Superior temporal gyrus (tissue), 1 donor: ENCODE results near the gene TUBA1C.
"Not testable (repeated sequence)": the region's sequence is repeated elsewhere in the genome, so short reads cannot be mapped to it uniquely, and the experiment has no call there.

Experiments used
- DNase-seq: peaks from one replicate; pipeline ENCODE4 v3.0.0-alpha.2; 2016; ENCODE audit errors: extremely low spot score

Gene TUBA1C

GRCh38 chr12:49255857-49256637, 8.8 kb upstream of the TUBA1C start:
- DNase-seq: no peak

DNA sequence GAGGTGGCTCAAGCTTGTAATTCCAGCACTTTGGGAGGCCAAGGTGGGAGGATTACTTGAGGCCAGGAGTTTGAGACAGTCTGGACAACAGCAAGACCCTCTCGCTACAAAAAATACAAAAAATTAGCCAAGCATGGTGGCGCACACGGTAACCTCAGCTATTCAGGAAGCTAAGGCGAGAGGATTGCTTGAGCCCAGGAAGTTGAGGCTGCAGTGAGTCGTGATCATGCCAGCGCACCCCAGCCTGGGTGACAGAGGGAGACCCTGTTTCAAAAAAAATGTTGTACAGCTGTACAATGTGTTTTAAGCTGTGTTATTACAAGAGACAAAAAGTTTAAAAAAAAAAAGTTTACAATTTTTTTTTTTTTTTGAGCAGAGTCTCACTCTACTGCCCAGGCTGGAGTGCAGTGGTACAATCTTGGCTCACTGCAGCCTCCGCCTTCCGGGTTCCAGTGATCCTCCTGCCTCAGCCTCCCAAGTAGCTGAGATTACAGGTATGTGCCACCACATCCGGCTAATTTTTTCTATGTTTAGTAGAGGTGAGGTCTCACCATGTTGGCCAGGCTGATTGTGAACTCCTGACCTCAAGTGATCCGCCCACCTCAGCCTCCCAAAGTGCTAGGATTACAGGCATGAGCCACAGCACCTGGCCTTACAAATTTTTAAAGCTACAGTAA, 7.2 kb upstream of the TUBA1C start:
- DNase-seq: not testable (repeated sequence)

GRCh38 chr12:49259452-49259851, 5.4 kb upstream of the TUBA1C start:
- DNase-seq: no peak

- DNase-seq: no peak
These were observed 4.7 kb upstream of the TUBA1C start for GRCh38 chr12:49260166-49260565.

DNA sequence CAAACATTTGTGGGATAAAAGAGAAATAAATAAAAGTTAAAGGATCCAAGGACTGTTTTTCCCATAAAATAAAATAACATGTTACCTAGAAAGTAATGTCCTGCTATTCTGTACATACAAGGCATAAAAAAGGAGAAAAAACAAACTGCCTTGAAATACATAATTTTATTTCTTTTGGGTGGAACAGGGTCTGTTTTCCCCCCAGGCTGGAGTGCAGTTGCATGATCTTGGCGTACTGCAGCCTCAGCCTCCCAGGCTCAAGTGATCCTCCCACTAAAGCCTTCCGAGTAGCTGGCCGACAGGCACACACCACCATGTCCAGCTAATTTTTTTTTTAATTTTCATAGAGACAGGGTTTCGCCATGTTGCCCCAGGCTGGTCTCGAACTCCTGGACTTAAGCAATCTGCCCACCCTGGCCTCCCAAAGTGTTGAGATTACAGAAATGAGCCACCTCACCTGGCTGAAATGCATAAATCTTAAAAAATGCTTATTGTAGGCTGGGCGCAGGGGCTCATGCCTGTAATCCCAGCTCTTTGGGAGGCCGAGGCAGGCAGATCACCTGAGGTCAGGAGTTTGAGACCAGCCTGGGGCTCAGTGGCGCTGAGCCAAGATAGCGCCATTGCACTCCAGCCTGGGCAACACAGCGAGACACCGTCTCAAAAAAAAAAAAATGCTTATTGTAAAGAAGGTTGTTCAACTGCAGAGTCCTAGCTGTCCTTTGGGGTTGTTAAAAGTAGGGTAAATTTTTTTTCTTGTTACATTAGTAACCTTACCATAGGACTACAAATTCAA, 4.1 kb upstream of the TUBA1C start:
- DNase-seq: no peak

DNA sequence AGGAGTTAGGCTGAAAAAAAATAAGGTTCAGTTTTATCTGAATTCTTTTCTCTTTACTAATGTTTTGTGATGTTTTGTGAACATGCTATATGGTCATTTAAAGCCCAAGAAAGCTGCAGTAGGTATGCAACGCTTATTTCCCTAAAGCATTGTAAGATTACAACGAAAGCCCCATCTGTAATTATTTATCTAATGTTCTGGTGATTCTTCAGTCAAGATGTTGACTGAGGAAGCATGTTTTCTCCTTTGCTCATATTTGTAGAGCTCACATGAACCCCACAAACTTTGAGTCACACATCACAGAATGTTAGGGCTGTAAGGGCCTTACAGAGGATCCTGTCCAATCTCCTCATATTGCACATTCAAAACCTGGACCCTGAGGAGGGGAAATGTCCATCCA, 3.2 kb upstream of the TUBA1C start:
- DNase-seq: no peak

GRCh38 chr12:49263400-49263763, 1.5 kb upstream of the TUBA1C start:
- no peak for DNase-seq

GRCh38 chr12:49264466-49264872, 413 bp upstream of the TUBA1C start:
- no peak for DNase-seq

- not testable (repeated sequence) for DNase-seq
These were observed 4.3 kb downstream of the TUBA1C start for GRCh38 chr12:49269191-49269590.

- no peak for DNase-seq
These were observed 8.2 kb downstream of the TUBA1C start for GRCh38 chr12:49272790-49273725.

DNA sequence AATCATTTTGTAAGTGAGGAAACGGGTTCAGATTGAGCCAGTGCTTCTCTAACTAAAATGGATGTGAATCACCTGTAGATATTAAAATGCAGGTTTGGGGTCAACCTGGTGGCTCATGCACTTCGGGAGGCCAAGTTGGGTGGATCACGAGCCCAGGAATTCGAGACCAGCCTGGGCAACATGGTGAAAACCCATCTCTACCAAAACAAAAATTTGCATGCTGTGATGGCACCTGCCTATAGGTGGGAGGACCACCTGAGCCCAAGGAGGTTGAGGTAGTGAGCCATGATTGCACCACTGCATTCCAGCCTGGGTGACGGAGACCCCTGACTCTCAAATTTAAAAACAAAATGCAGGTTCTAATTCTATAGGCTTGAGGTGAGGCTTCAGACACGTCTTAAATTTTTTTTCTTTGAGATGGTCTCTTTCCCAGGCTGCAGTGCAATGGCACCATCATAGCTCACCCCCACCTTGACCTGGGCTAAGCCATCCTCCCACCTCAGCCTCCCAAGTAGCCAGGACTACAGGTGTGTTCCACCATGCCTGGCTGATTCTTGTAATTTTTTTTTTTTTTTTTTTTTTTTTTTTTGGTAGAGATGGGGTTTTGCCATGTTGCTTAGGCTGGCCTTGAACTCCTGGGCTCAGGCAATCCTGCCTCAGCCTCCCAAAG, 9.0 kb downstream of the TUBA1C start:
- DNase-seq: no peak

DNA sequence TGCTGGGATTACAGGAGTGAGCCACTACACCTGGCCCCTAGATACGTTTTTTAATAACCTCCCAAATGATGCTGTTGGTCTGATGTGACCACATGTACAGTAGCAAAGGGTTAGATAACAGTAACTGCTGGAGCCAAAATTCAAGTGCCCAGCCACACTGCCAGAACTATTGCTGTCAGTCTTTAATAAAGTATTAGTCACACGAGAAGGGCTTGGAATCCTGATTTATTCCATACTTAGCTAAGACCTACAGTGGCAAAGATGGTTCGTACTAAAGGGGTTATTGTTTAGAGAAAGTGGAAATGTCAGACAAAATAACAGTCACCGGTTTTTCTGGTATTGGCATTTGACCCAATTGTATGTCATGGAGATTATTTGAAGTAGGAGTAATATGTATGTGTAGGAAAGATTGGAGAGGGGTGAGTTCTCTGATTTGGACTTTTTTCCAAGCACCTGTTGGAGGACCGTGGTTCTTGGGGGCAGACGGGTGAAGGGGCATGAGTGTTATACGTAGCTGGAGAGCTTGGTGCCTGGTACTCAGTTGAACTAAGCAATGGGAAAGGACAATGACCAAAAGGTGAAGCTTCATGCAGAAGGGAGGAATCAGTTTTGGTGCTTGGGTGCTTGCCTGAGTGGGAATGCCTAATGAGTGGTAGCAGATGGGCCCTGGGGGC, 9.7 kb downstream of the TUBA1C start:
- no peak for DNase-seq

DNA sequence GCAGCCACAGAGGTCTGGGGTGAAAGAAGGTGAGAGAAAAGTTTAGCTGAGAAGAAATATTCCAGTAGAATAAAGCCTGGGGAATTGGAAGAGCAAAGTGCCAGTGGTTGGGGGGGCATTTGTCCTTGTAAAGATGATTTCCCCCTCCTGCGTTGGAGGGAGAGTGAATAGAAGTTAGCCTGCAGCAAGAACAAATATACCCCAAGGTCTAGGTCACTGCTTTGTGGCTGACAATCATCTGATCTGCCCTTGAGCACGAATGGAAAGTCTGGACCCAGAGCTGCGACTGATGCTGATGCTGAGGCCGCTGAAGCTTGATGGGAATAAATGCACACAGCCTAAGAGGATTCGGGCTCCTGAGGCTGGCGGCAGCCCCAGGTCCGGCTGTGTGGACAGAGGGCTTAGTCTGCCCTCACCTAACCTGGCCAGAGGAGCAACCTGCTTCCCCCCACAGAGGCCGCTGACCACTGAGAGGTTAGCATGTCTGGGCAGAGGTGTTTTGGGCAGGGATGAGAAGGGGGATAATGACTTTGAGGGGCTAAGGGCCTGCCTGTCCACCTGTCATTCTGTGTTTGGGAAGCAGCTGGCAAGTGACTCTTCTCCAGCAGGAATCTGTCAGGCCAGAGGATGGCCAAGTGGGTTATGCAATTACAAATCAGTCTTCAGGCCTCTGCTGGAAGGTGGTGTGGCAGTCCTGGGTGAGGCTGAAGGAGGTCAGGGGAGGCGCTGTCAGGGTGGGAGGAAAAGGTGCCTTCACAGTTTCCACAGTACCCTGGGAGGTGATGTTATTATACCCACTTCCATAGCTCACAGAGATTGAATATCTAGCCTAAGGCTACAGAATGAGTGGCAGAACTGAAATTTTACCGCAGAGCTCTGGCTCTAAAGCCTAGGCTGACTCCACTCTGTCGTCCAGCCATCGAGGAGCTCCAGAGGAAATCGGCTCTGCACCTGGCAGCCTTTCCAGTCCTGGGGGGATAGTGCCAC, 11.7 kb downstream of the TUBA1C start:
- no peak for DNase-seq

- DNase-seq: no peak
These were observed 12.6 kb downstream of the TUBA1C start for GRCh38 chr12:49277466-49277865.

GRCh38 chr12:49279706-49280159, 14.9 kb downstream of the TUBA1C start:
- peak; percentile 30 for DNase-seq

DNA sequence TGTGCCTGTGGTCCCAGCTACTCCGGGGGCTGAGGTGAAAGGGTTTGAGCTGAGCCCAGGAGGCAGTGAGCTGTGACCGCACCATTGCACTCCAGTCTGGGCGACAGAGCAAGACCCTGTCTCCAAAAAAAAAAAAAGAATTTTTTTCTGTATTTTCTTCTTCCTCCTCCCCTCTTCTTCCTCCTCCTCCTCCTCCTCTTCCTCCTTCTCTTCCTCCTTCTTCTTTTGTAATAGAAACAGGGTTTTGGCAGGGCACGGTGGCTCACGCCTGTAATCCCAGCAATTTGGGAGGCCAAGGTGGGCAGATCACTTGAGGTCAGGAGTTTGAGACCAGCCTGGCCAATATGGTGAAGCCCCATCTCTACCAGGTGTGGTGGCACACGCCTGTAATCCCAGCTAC, 15.7 kb downstream of the TUBA1C start:
- not testable (repeated sequence) for DNase-seq

- DNase-seq: no peak
These were observed 17.4 kb downstream of the TUBA1C start for GRCh38 chr12:49282302-49282701.

- not testable (repeated sequence) for DNase-seq
These were observed 18.0 kb downstream of the TUBA1C start for GRCh38 chr12:49282740-49283375.
